OCI-LY3 (cell line): ENCODE data around the gene ECM2.

Experiments
- H2AFZ ChIP-seq: fragments of 200-600, 300-600 bp; shearing (Covaris generic); 2 replicates; pipeline ENCODE4 v1.6.0; 2014; ENCODE audit warnings: antibody characterized with exemption, low read depth, low read length
- H3K27ac ChIP-seq: fragments of 200-600, 300-600 bp; sonication (generic); 2 replicates; pipeline ENCODE4 v1.5.1; 2014; ENCODE audit warnings: mild to moderate bottlenecking, low read length, moderate library complexity, mixed read lengths
- H3K27me3 ChIP-seq: fragments of 200-600, 300-600 bp; sonication (generic); 2 replicates; pipeline ENCODE4 v1.6.1; 2014; ENCODE audit warnings: low read depth, low read length, mixed read lengths
- H3K36me3 ChIP-seq: fragments of 200-600, 300-600 bp; sonication (generic); replicated peaks from 2 replicates; pipeline ENCODE3; 2014; ENCODE audit warnings: low read depth, low read length, mixed read lengths
- H3K4me1 ChIP-seq: fragments of 300-600, 200-600 bp; sonication (generic); 2 replicates; pipeline ENCODE4 v1.6.1; 2014; ENCODE audit warnings: low read length, mixed read lengths
- H3K4me2 ChIP-seq: fragments of 200-600, 300-600 bp; sonication (generic); 2 replicates; pipeline ENCODE4 v1.6.1; 2014; ENCODE audit warnings: low read length, mixed read lengths
- H3K4me3 ChIP-seq: fragments of 300-600, 200-600 bp; sonication (generic); 2 replicates; pipeline ENCODE4 v1.5.1; 2014; ENCODE audit warnings: antibody characterized with exemption, mild to moderate bottlenecking, low read length, moderate library complexity
- H3K79me2 ChIP-seq: fragments of 300-600, 200-600 bp; shearing (Covaris generic); 2 replicates; pipeline ENCODE4 v1.6.1; 2014; ENCODE audit warnings: mild to moderate bottlenecking, low read length, mixed read lengths
- H3K9ac ChIP-seq: fragments of 300-600, 200-600 bp; shearing (Covaris generic); 2 replicates; pipeline ENCODE4 v1.6.0; 2014; ENCODE audit warnings: mild to moderate bottlenecking, low read length, moderate library complexity
- H3K9me3 ChIP-seq: fragments of 200-600, 300-600 bp; shearing (Covaris generic); 2 replicates; pipeline ENCODE4 v1.6.1; 2014; ENCODE audit warnings: low read length, mixed read lengths; ENCODE audit not compliant: insufficient read depth
- H4K20me1 ChIP-seq: fragments of 200-600, 300-600 bp; sonication (generic); 2 replicates; pipeline ENCODE4 v1.6.1; 2016; ENCODE audit warnings: low read length, mixed read lengths; ENCODE audit not compliant: insufficient read depth
- EZH2phosphoT487 ChIP-seq: fragments of 200-600 bp; shearing (Covaris generic); IDR thresholded peaks from 2 replicates; pipeline ENCODE4 v1.6.1; 2018; ENCODE audit warnings: antibody characterized with exemption, mixed run types, low read depth
- TF ChIP-seq, protein P1 (sequence below): fragments of 200-600, 300-600 bp; sonication (generic); IDR thresholded peaks from 2 replicates; pipeline ENCODE4 v1.5.1; 2014; ENCODE audit warnings: antibody characterized with exemption, low read length, low read depth

Gene ECM2

GRCh38 chr9:92522983-92523970 lies 12.5 kb downstream of the ECM2 start:
- Histone ChIP-seq H3K4me2 (no peak overlapping the region), H3K4me3 (no peak overlapping the region), H3K27me3 (no peaks in the 10 kb centered on the region), H3K9me3 (no peaks in the 10 kb centered on the region), H3K4me1 (no peaks in the 10 kb centered on the region), H3K36me3 (no peaks in the 10 kb centered on the region), H3K27ac (no peak overlapping the region), H3K9ac (no peak overlapping the region), H2AFZ (no peak overlapping the region), H3K79me2 (no peaks in the 10 kb centered on the region), H4K20me1 (no peaks in the 10 kb centered on the region)
- no peak for TF ChIP-seq EZH2phosphoT487
- TF ChIP-seq, protein P1, sequence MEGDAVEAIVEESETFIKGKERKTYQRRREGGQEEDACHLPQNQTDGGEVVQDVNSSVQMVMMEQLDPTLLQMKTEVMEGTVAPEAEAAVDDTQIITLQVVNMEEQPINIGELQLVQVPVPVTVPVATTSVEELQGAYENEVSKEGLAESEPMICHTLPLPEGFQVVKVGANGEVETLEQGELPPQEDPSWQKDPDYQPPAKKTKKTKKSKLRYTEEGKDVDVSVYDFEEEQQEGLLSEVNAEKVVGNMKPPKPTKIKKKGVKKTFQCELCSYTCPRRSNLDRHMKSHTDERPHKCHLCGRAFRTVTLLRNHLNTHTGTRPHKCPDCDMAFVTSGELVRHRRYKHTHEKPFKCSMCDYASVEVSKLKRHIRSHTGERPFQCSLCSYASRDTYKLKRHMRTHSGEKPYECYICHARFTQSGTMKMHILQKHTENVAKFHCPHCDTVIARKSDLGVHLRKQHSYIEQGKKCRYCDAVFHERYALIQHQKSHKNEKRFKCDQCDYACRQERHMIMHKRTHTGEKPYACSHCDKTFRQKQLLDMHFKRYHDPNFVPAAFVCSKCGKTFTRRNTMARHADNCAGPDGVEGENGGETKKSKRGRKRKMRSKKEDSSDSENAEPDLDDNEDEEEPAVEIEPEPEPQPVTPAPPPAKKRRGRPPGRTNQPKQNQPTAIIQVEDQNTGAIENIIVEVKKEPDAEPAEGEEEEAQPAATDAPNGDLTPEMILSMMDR: no peak

GRCh38 chr9:92520837-92521236 lies 15.0 kb downstream of the ECM2 start:
- Histone ChIP-seq H3K27ac (no peak overlapping the region), H3K4me3 (no peak overlapping the region), H3K4me2 (no peak overlapping the region), H2AFZ (no peak overlapping the region), H3K36me3 (no peaks in the 10 kb centered on the region), H3K9me3 (no peaks in the 10 kb centered on the region), H3K27me3 (no peaks in the 10 kb centered on the region), H4K20me1 (no peaks in the 10 kb centered on the region), H3K4me1 (no peaks in the 10 kb centered on the region), H3K79me2 (no peaks in the 10 kb centered on the region), H3K9ac (no peak overlapping the region)
- TF ChIP-seq, protein P1: no peak
- TF ChIP-seq EZH2phosphoT487: no peak

- H3K4me2 ChIP-seq: no peak overlapping the region
- no peaks in the 10 kb centered on the region for H3K9me3 ChIP-seq
- H3K9ac ChIP-seq: no peak overlapping the region
- no peak overlapping the region for H3K4me3 ChIP-seq
- no peaks in the 10 kb centered on the region for H3K4me1 ChIP-seq
- no peak overlapping the region for H2AFZ ChIP-seq
- no peaks in the 10 kb centered on the region for H3K79me2 ChIP-seq
- H4K20me1 ChIP-seq: no peaks in the 10 kb centered on the region
- TF ChIP-seq EZH2phosphoT487: no peak
- TF ChIP-seq, protein P1: no peak
- H3K36me3 ChIP-seq: no peaks in the 10 kb centered on the region
- no peaks in the 10 kb centered on the region for H3K27me3 ChIP-seq
- H3K27ac ChIP-seq: no peak overlapping the region
Observed at GRCh38 chr9:92518199-92518598, 17.6 kb downstream of the ECM2 start.

- no peak for TF ChIP-seq EZH2phosphoT487
- TF ChIP-seq, protein P1: no peak
- no peaks in the 10 kb centered on the region for H3K36me3 ChIP-seq
- H4K20me1 ChIP-seq: no peaks in the 10 kb centered on the region
- no peak overlapping the region for H3K9ac ChIP-seq
- no peaks in the 10 kb centered on the region for H3K79me2 ChIP-seq
- H3K4me1 ChIP-seq: no peaks in the 10 kb centered on the region
- no peak overlapping the region for H3K4me3 ChIP-seq
- no peak overlapping the region for H3K4me2 ChIP-seq
- no peak overlapping the region for H2AFZ ChIP-seq
- no peaks in the 10 kb centered on the region for H3K9me3 ChIP-seq
- H3K27ac ChIP-seq: no peak overlapping the region
- H3K27me3 ChIP-seq: no peaks in the 10 kb centered on the region
Observed at GRCh38 chr9:92517046-92517445, 18.7 kb downstream of the ECM2 start.
